ENCODE measurements around the gene DLG1. TPM values are rescaled to one million over a fixed set of nuclear protein-coding genes. Genes with fewer than 3 reads are reported as not detected.

Gene DLG1
- total and polyA plus RNA-seq, 9 of the 15 experiments (the other 6 are each of a cell fraction or from before 2014, with no cell fraction given): 9.4 to 63.5 (median 43.6) TPM

DNA sequence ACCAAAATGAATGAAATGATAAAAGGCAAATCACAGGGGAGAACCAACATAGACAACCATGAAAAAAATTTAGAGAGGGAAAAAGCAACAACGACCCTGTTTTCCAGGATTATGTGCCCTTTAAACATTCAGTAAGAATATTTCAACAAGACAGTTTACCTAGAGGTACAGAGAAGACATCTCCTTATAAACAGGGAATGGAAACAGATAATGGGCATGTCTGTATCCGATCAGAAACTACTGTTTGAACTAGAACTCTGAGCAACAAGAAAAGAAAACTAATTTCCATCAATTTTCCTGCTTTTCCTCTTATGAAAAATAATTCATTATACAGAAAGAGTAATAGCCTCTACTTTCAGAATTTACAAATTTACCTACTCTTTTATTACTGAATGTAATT, 39.3 kb downstream of the DLG1 start:
- 51% methylated on average over 2 of the region's 2 CpGs for WGBS (ENCODE audit: insufficient coverage, low coverage, missing lambda C conversion rate)
- CTCF ChIA-PET (ENCODE audit: low intra/inter-chr PET ratio): no interaction called here
- BruUV-seq (replicated peaks): no TSS peak

More for the DNA sequence above, 39.3 kb downstream of the DLG1 start:
- 0 out of 2 replicates have a peak, but pooled peaks cover 3% of the 10 kb centered on the region for H4K20me1 ChIP-seq (replicated peaks; ENCODE audit: control insufficient read depth, insufficient read depth, low read length)
- H3K9me3 ChIP-seq (replicated peaks; ENCODE audit: control insufficient read depth, insufficient read depth, low read depth, low read length): no peaks in the 10 kb centered on the region
- ATAC-seq (no peak), DNase-seq (ENCODE audit: extremely low read depth in 1 of 4, low spot score in 3 of 4) (no peak), FAIRE-seq (no peak)
- no peaks in the 10 kb centered on the region for H3K27me3 ChIP-seq (ENCODE audit: control insufficient read depth in 2 of 2, insufficient read depth in 2 of 2, low read length in 2 of 2)
- no peak for TF ChIP-seq NFIX (CRISPR knock-in tag; IDR thresholded peaks at IDR 0.05; ENCODE audit: low read depth)
- TF ChIP-seq, protein P1, sequence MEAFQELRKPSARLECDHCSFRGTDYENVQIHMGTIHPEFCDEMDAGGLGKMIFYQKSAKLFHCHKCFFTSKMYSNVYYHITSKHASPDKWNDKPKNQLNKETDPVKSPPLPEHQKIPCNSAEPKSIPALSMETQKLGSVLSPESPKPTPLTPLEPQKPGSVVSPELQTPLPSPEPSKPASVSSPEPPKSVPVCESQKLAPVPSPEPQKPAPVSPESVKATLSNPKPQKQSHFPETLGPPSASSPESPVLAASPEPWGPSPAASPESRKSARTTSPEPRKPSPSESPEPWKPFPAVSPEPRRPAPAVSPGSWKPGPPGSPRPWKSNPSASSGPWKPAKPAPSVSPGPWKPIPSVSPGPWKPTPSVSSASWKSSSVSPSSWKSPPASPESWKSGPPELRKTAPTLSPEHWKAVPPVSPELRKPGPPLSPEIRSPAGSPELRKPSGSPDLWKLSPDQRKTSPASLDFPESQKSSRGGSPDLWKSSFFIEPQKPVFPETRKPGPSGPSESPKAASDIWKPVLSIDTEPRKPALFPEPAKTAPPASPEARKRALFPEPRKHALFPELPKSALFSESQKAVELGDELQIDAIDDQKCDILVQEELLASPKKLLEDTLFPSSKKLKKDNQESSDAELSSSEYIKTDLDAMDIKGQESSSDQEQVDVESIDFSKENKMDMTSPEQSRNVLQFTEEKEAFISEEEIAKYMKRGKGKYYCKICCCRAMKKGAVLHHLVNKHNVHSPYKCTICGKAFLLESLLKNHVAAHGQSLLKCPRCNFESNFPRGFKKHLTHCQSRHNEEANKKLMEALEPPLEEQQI (IDR thresholded peaks at IDR 0.05): no peak
- TF ChIP-seq TEAD1 (CRISPR knock-in tag; IDR thresholded peaks at IDR 0.05): no peak
- no peak for TF ChIP-seq HDAC6 (IDR thresholded peaks at IDR 0.05; ENCODE audit: low read depth, low read length)
- TF ChIP-seq CREB1 (IDR thresholded peaks at IDR 0.05): no peak
- no peak for TF ChIP-seq CREB1 (CRISPR knock-in tag; IDR thresholded peaks at IDR 0.05)
- TF ChIP-seq C11orf30 (IDR thresholded peaks at IDR 0.05; ENCODE audit: low read depth): no peak
- no peak overlapping the region for H3K4me2 ChIP-seq (ENCODE audit: insufficient read depth, low read length)
- no peak overlapping the region for H3K27ac ChIP-seq (ENCODE audit: extremely low read depth, low read depth, low read length)
- in situ Hi-C loops (cut with MboI) (loop anchor here (25.0 kb wide), 1 partner anchor 253 kb away; no protein-coding TSS in a partner anchor), intact Hi-C loops (cut with micrococcal nuclease) (loop anchor here (10.0 kb wide), 2 partner anchors 116 to 196 kb away; no protein-coding TSS in a partner anchor)
- peaks cover 6% of the 10 kb centered on the region for H3K36me3 ChIP-seq (ENCODE audit: control insufficient read depth, insufficient read depth, low read length)
- H3K4me3 ChIP-seq: no peak overlapping the region
- peaks cover 78% of the 10 kb centered on the region for H3K79me2 ChIP-seq (ENCODE audit: control insufficient read depth, insufficient read depth, low read length)
- H3K9me1 ChIP-seq (ENCODE audit: control insufficient read depth, insufficient read depth, low read length): no peaks in the 10 kb centered on the region
- no peak overlapping the region for H3K9ac ChIP-seq (ENCODE audit: insufficient read depth in 1 of 2, low read depth in 2 of 2, low read length in 2 of 2)
- no peak overlapping the region for H2AFZ ChIP-seq (ENCODE audit: low read depth, low read length)
- POLR2A ChIA-PET: interaction anchor here (2.9 kb wide), 1 partner anchor 8 kb away, joined by 19 read pairs; no protein-coding TSS in a partner anchor
- no peaks in the 10 kb centered on the region for H3K4me1 ChIP-seq (replicated peaks in 1 of 2; ENCODE audit: control insufficient read depth in 2 of 2, insufficient read depth in 2 of 2, low read length in 2 of 2)
